Measurements from ENCODE around the gene TIRAP. TPM values are rescaled to one million over a fixed set of nuclear protein-coding genes. Genes with fewer than 3 reads are reported as not detected.

The TIRAP gene
- total RNA-seq, 1 experiment from 2014 or later = 5.6 TPM

DNA sequence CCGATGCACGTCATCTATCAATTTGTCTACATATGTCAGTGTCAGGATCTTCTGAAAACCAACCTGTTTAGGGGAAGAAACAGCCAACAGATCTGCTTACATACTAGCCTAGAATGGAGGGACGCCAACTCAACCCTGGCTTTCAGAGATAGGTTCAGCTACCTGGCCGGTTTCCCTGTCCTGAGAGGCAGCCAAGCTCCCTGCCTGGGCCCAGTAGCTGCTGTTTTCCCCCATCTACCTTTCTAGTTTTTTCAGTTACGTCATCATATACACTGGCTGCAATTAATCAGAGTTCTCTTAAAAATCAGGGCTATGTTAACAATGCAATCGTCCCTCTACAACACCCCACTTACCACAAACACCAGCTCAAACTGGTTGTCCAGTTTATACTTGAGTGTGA lies 15.2 kb upstream of the TIRAP start:
- ChIA-PET POLR2A (no interaction called here), CTCF (no interaction called here)
- Mint-ChIP-seq H3K27me3 (ENCODE audit: low read depth) (no peaks in the 10 kb centered on the region), H3K9me3 (no peaks in the 10 kb centered on the region), H3K4me1 (peaks cover 15% of the 10 kb centered on the region), H3K4me3 (peak overlapping the region; percentile 87), H3K36me3 (peaks cover 60% of the 10 kb centered on the region), H3K27ac (peak overlapping the region; percentile 99)
- ATAC-seq (no peak), DNase-seq (ENCODE audit: low spot score) (no peak)
- TF ChIP-seq, protein P1, sequence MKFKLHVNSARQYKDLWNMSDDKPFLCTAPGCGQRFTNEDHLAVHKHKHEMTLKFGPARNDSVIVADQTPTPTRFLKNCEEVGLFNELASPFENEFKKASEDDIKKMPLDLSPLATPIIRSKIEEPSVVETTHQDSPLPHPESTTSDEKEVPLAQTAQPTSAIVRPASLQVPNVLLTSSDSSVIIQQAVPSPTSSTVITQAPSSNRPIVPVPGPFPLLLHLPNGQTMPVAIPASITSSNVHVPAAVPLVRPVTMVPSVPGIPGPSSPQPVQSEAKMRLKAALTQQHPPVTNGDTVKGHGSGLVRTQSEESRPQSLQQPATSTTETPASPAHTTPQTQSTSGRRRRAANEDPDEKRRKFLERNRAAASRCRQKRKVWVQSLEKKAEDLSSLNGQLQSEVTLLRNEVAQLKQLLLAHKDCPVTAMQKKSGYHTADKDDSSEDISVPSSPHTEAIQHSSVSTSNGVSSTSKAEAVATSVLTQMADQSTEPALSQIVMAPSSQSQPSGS (CRISPR knock-in tag; IDR thresholded peaks at IDR 0.05; ENCODE audit: borderline replicate concordance, low read depth) = no peak
- TF ChIP-seq JUN (CRISPR knock-in tag; IDR thresholded peaks at IDR 0.05) = no peak
- no peak for TF ChIP-seq ZNF121 (CRISPR knock-in tag; IDR thresholded peaks at IDR 0.05)
- TF ChIP-seq, protein P2, sequence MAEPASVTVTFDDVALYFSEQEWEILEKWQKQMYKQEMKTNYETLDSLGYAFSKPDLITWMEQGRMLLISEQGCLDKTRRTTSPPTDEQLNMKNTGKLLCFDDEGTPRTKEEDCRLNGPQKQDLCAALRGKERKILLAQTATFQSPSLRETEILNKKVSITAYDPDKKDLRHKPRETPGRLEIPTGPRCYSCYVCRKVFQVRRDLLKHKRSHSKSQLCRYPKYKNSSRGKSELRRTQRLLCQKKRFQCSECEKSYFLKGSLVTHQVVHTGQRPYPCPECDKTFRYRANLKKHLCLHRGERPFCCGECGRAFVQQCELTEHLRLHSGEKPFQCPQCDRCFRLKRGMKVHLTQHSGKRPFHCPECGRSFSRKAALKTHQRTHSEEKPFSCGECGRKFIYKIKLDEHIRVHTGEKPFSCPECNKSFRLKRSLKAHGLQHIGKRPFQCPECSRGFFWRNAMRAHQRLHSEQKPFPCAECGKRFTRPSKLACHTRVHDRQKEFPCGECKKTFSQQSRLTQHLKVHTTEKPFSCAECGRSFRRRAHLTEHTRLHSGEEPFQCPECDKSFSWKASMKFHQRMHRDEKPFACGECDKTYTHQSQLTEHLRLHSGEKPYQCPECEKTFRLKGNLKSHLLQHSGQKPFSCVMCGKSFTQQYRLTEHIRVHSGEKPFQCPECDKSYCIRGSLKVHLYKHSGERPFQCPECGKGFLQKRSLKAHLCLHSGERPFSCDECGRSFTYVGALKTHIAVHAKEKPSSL (CRISPR knock-in tag; conservative IDR thresholded peaks at IDR 0.05) = no peak
- TF ChIP-seq, protein P3, sequence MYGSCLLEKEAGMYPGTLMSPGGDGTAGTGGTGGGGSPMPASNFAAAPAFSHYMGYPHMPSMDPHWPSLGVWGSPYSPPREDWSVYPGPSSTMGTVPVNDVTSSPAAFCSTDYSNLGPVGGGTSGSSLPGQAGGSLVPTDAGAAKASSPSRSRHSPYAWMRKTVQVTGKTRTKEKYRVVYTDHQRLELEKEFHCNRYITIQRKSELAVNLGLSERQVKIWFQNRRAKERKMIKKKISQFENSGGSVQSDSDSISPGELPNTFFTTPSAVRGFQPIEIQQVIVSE (CRISPR knock-in tag; IDR thresholded peaks at IDR 0.05; ENCODE audit: borderline replicate concordance) = no peak
- TF ChIP-seq RORB (CRISPR knock-in tag; IDR thresholded peaks at IDR 0.05) = no peak
- TF ChIP-seq CREB1 (CRISPR knock-in tag; IDR thresholded peaks at IDR 0.05) = no peak
- no peak for TF ChIP-seq NR2C2 (CRISPR knock-in tag; IDR thresholded peaks at IDR 0.05)
- TF ChIP-seq NFE2L1 (CRISPR knock-in tag; IDR thresholded peaks at IDR 0.05) = no peak
- TF ChIP-seq ZNF671 (CRISPR knock-in tag; IDR thresholded peaks at IDR 0.05) = no peak
- TF ChIP-seq GTF2I (CRISPR knock-in tag; conservative IDR thresholded peaks at IDR 0.05) = no peak

DNA sequence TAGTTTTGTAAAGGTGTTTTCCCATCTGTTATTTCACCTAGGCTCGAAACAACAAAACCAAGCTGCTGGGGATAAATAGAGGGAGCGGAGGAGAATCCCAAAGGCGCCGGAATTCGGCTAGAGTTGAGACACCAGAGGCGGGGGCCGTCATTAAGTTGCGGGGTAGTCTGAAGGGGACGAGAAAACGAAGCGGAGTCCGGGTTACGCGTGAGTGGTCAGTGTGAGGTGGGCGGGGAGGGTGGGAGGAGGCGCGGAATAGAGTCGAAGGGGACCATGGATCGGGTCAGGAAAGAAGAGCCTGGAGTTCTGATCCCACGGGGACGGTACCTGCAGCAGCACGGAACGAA lies 14.6 kb upstream of the TIRAP start:
- TF ChIP-seq, protein P4, sequence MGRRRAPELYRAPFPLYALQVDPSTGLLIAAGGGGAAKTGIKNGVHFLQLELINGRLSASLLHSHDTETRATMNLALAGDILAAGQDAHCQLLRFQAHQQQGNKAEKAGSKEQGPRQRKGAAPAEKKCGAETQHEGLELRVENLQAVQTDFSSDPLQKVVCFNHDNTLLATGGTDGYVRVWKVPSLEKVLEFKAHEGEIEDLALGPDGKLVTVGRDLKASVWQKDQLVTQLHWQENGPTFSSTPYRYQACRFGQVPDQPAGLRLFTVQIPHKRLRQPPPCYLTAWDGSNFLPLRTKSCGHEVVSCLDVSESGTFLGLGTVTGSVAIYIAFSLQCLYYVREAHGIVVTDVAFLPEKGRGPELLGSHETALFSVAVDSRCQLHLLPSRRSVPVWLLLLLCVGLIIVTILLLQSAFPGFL (CRISPR knock-in tag; IDR thresholded peaks at IDR 0.05; ENCODE audit: borderline replicate concordance) = no peak
- TF ChIP-seq, protein P5, sequence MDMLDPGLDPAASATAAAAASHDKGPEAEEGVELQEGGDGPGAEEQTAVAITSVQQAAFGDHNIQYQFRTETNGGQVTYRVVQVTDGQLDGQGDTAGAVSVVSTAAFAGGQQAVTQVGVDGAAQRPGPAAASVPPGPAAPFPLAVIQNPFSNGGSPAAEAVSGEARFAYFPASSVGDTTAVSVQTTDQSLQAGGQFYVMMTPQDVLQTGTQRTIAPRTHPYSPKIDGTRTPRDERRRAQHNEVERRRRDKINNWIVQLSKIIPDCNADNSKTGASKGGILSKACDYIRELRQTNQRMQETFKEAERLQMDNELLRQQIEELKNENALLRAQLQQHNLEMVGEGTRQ (CRISPR knock-in tag; IDR thresholded peaks at IDR 0.05) = no peak
- TF ChIP-seq GTF2I (CRISPR knock-in tag; conservative IDR thresholded peaks at IDR 0.05) (no peak), SOX15 (CRISPR knock-in tag; IDR thresholded peaks at IDR 0.05) (no peak)
- TF ChIP-seq, protein P6, sequence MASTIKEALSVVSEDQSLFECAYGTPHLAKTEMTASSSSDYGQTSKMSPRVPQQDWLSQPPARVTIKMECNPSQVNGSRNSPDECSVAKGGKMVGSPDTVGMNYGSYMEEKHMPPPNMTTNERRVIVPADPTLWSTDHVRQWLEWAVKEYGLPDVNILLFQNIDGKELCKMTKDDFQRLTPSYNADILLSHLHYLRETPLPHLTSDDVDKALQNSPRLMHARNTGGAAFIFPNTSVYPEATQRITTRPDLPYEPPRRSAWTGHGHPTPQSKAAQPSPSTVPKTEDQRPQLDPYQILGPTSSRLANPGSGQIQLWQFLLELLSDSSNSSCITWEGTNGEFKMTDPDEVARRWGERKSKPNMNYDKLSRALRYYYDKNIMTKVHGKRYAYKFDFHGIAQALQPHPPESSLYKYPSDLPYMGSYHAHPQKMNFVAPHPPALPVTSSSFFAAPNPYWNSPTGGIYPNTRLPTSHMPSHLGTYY (CRISPR knock-in tag; IDR thresholded peaks at IDR 0.05) = 0 out of 2 replicates have a peak, but pooled peaks have one; percentile 26
- H3K27ac Mint-ChIP-seq = peak overlapping the region; percentile 99
- DNase-seq (ENCODE audit: low spot score) (no peak), ATAC-seq (peak; percentile 10)
- POLR2A ChIA-PET = interaction anchor here (0.6 to 1.0 kb wide), 3 partner anchors 13 to 702 kb away, joined by 3 to 4 read pairs (median 3); no protein-coding TSS in a partner anchor
- H3K4me3 Mint-ChIP-seq = peak overlapping the region; percentile 87
- H3K9me3 Mint-ChIP-seq = no peaks in the 10 kb centered on the region
- no peaks in the 10 kb centered on the region for H3K27me3 Mint-ChIP-seq (ENCODE audit: low read depth)
- peaks cover 15% of the 10 kb centered on the region for H3K4me1 Mint-ChIP-seq
- CTCF ChIA-PET = interaction anchor here (0.9 to 1.4 kb wide), 2 partner anchors 42 to 207 kb away, joined by 3 read pairs; no protein-coding TSS in a partner anchor
- H3K36me3 Mint-ChIP-seq = peaks cover 61% of the 10 kb centered on the region

Data from WTC11 (cell line).